Measurements from ENCODE around the gene NSD1.
"Not testable (repeated sequence)": the region's sequence is repeated elsewhere in the genome, so short reads cannot be mapped to it uniquely, and the experiment has no call there.

NSD1 gene

GRCh38 chr5:177335701-177336065 is 202.1 kb downstream of the NSD1 start:
- in situ Hi-C loops (cut with HindIII; ENCODE audit: low sequenced_read_pairs), result no loop called here

DNA sequence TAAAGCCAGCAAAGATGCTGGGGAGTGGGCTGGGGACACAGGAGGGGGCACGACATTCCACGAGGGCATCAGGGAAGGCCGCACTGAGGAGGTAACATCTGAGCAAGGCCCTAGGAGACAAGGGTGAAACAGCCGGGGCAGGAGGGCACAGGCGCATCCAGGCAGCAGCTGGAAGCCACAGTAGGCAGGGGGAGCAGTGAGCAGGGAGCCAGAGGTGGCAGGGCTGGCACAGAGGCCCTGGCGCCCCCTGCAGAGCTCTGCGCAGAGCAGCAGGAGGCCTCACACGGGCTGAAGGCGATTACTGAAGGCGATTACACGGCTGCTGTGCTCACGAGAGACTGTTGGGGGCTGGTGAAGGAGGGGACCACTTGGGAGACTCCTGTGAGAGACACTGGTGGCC is 202.5 kb downstream of the NSD1 start:
- in situ Hi-C loops (cut with HindIII; ENCODE audit: low sequenced_read_pairs), result no loop called here

GRCh38 chr5:177336603-177337494 is 203.3 kb downstream of the NSD1 start:
- in situ Hi-C loops (cut with HindIII; ENCODE audit: low sequenced_read_pairs), result no loop called here

GRCh38 chr5:177338251-177339106 is 204.9 kb downstream of the NSD1 start:
- in situ Hi-C loops (cut with HindIII; ENCODE audit: low sequenced_read_pairs), result no loop called here

DNA sequence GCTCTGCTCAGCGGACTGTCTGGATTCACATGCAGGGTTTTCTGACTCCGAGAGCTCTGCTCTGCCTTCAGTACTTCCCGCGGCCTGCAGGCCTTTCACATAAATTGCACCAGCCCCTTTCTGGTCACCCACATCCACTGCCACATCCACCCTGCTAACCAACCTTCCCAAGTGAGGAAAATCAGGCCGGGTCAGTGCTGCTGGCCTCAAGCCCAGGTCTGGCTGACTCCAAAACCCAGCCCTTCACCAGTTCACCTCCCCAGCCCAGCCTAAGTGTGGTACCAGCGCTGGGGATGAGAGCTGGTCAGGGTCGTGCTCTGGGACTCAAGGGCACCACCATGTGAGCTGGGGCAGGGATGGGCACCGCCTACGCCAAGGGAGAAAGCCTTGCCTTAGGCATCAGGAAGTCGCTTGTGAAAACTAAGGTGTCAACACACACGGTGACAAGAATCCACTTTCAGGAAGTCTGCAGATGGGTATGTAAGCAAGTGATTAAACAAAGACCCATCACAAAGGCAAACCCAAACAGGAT is 205.6 kb downstream of the NSD1 start:
- in situ Hi-C loops (cut with HindIII; ENCODE audit: low sequenced_read_pairs), result no loop called here

- in situ Hi-C loops (cut with HindIII; ENCODE audit: low sequenced_read_pairs), result not testable (repeated sequence)
Measured at GRCh38 chr5:177343000-177343399, 209.4 kb downstream of the NSD1 start.

GRCh38 chr5:177343777-177344176 is 210.2 kb downstream of the NSD1 start:
- in situ Hi-C loops (cut with HindIII; ENCODE audit: low sequenced_read_pairs), result no loop called here

- in situ Hi-C loops (cut with HindIII; ENCODE audit: low sequenced_read_pairs), result loop anchor here (5.0 kb wide), 2 partner anchors 73 to 97 kb away; no protein-coding TSS in a partner anchor
Measured at GRCh38 chr5:177344891-177345290, 211.3 kb downstream of the NSD1 start.

- in situ Hi-C loops (cut with HindIII; ENCODE audit: low sequenced_read_pairs), result loop anchor here (5.0 kb wide), 2 partner anchors 75 to 95 kb away; no protein-coding TSS in a partner anchor
Measured at GRCh38 chr5:177346820-177347219, 213.2 kb downstream of the NSD1 start.

GRCh38 chr5:177347699-177348098 is 214.1 kb downstream of the NSD1 start:
- in situ Hi-C loops (cut with HindIII; ENCODE audit: low sequenced_read_pairs), result loop anchor here (5.0 kb wide), 2 partner anchors 75 to 95 kb away; no protein-coding TSS in a partner anchor

GRCh38 chr5:177349362-177349647 is 215.7 kb downstream of the NSD1 start:
- in situ Hi-C loops (cut with HindIII; ENCODE audit: low sequenced_read_pairs), result loop anchor here (5.0 kb wide), 2 partner anchors 77 to 93 kb away; no protein-coding TSS in a partner anchor

DNA sequence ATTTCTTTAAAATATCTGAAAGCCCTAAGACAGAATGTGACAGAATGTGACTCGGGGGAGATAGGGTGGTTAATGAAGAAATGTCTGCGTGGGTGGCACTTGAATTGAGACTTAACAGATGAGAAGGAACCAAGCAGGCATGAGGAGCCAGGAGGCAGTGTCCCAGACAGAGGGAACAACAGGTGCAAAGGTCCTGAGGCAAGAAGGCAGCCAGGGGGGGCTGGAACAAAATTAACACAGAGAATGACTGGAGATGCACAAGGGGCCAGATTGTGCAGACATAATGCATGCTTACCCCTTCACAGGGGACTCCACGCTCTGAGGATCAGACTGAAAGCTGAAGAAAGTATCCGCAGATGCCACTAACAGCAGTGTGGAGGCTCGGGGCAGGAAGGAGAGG is 216.2 kb downstream of the NSD1 start:
- in situ Hi-C loops (cut with HindIII; ENCODE audit: low sequenced_read_pairs), result loop anchor here (5.0 kb wide), 2 partner anchors 77 to 93 kb away; no protein-coding TSS in a partner anchor
